H1 (cell line): ENCODE results near the gene RSAD2. TPM values are rescaled to one million over a fixed set of nuclear protein-coding genes. Genes with fewer than 3 reads are reported as not detected.

Experiments
- CTCF ChIA-PET: fragments of 300-600 bp; sonication (Branson Sonifier 250); formaldehyde crosslinking; loops from one replicate; lab custom pipeline; 2021; ENCODE audit not compliant: partially characterized antibody; lab: Charles Lee
- POLR2A ChIA-PET: fragments of 300-600 bp; sonication (Branson Sonifier 250); formaldehyde crosslinking; loops from one replicate; lab custom pipeline; 2021; ENCODE audit warnings: inconsistent platforms; ENCODE audit not compliant: partially characterized antibody; lab: Charles Lee
- DNase-seq, 2 experiments: peaks; one replicate each; pipeline versions ENCODE4 v3.0.0 to v3.0.0-alpha.2; 2010 to 2022; ENCODE audit warnings: low spot score in 2 of 2, low read depth in 1 of 2, mixed read lengths in 1 of 2
- FAIRE-seq: peaks from 2 replicates; lab custom pipeline; 2011; peaks lifted over from hg19 to GRCh38; lab: Jason Lieb, UNC
- H2AFZ ChIP-seq: 2 replicates; pipeline ENCODE4 v1.8.1; 2012; ENCODE audit warnings: low read length, inconsistent platforms
- H2AK5ac ChIP-seq: 2 replicates; pipeline ENCODE4 v1.6.1; 2013; ENCODE audit warnings: low read depth, low read length
- H2BK120ac ChIP-seq: replicated peaks from 2 replicates; pipeline ENCODE3; 2013; ENCODE audit warnings: low read depth, low read length, inconsistent platforms
- H2BK12ac ChIP-seq: 2 replicates; pipeline ENCODE4 v1.6.1; 2013; ENCODE audit warnings: low read depth, low read length
- H2BK15ac ChIP-seq: 2 replicates; pipeline ENCODE4 v1.6.1; 2013; ENCODE audit warnings: low read length
- H2BK20ac ChIP-seq: 2 replicates; pipeline ENCODE4 v1.6.1; 2013; ENCODE audit warnings: low read length
- H2BK5ac ChIP-seq: 2 replicates; pipeline ENCODE4 v1.6.1; 2013; ENCODE audit warnings: low read depth, low read length
- H3K14ac ChIP-seq: 2 replicates; pipeline ENCODE4 v1.6.1; 2013; ENCODE audit warnings: inconsistent platforms; ENCODE audit not compliant: insufficient read length
- H3K18ac ChIP-seq: 2 replicates; pipeline ENCODE4 v1.6.1; 2013; ENCODE audit warnings: low read length; ENCODE audit errors: extremely low read depth
- H3K23ac ChIP-seq: 2 replicates; pipeline ENCODE4 v1.6.1; 2013; ENCODE audit warnings: inconsistent platforms; ENCODE audit not compliant: insufficient read length
- H3K23me2 ChIP-seq: 2 replicates; pipeline ENCODE4 v1.6.1; 2013; ENCODE audit warnings: low read depth, low read length
- H3K27ac ChIP-seq: 2 replicates; pipeline ENCODE4 v1.6.1; 2011; ENCODE audit warnings: low read depth, low read length, inconsistent platforms
- H3K27me3 ChIP-seq, 4 experiments: replicated peaks in 1 of 4; 1 replicate in 1 of 4; 2 replicates in 3 of 4; pipeline versions ENCODE4 v1.6.1 to v1.8.1; 2011 to 2013; ENCODE audit warnings: low read length in 3 of 4, mild to moderate bottlenecking in 3 of 4, inconsistent platforms in 2 of 4, mixed read lengths in 2 of 4, moderate library complexity in 1 of 4; ENCODE audit not compliant: control insufficient read depth in 3 of 4, insufficient read depth in 3 of 4; ENCODE audit errors: extremely low read depth in 1 of 4
- H3K36me3 ChIP-seq, 4 experiments: 2 replicates each; pipeline versions ENCODE4 v1.6.1 to v1.8.1; 2011 to 2013; ENCODE audit warnings: mild to moderate bottlenecking in 4 of 4, low read length in 3 of 4, moderate library complexity in 2 of 4, control low read depth in 1 of 4, inconsistent platforms in 1 of 4; ENCODE audit not compliant: insufficient read depth in 4 of 4, control insufficient read depth in 2 of 4
- H3K4ac ChIP-seq: replicated peaks from 2 replicates; pipeline ENCODE3; 2013; ENCODE audit warnings: low read length, low read depth, mixed read lengths, inconsistent platforms; ENCODE audit not compliant: insufficient read length
- H3K4me1 ChIP-seq, 4 experiments: replicated peaks in 1 of 4; 1 replicate in 1 of 4; 2 replicates in 3 of 4; pipeline versions ENCODE4 v1.6.1 to v1.8.1; 2011 to 2013; ENCODE audit warnings: low read length in 3 of 4, inconsistent platforms in 2 of 4, mixed read lengths in 1 of 4; ENCODE audit not compliant: insufficient read depth in 4 of 4, control insufficient read depth in 3 of 4
- H3K4me2 ChIP-seq, 2 experiments: 2 replicates each; pipeline versions ENCODE4 v1.6.1 to v1.8.1; 2011 to 2013; ENCODE audit warnings: low read depth in 2 of 2, low read length in 2 of 2, control low read depth in 1 of 2, inconsistent platforms in 1 of 2, mild to moderate bottlenecking in 1 of 2; ENCODE audit not compliant: insufficient read depth in 1 of 2
- H3K4me3 ChIP-seq, 4 experiments: fragments of 200-600, 300-600 bp in 1 of 4; sonication (generic), shearing (Covaris generic), sonication (Bioruptor Twin) in 1 of 4; 2 replicates each; pipeline versions ENCODE4 v1.5.1 to v1.8.1; 2011 to 2016; ENCODE audit warnings: low read length in 4 of 4, low read depth in 3 of 4, control low read depth in 2 of 4, inconsistent platforms in 2 of 4, mild to moderate bottlenecking in 2 of 4, mixed read lengths in 1 of 4, moderate library complexity in 1 of 4; ENCODE audit not compliant: insufficient read depth in 2 of 4; ENCODE audit errors: extremely low read depth in 1 of 4
- H3K56ac ChIP-seq: replicated peaks from 2 replicates; pipeline ENCODE3; 2013; ENCODE audit warnings: low read depth, mild to moderate bottlenecking, mixed read lengths, low read length, inconsistent platforms; ENCODE audit not compliant: insufficient read length
- H3K79me1 ChIP-seq: 2 replicates; pipeline ENCODE4 v1.6.1; 2013; ENCODE audit warnings: low read depth, low read length, control low read depth
- H3K79me2 ChIP-seq, 2 experiments: 2 replicates each; pipeline versions ENCODE4 v1.6.1 to v1.8.1; 2012 to 2013; ENCODE audit warnings: low read length in 2 of 2, mild to moderate bottlenecking in 2 of 2, inconsistent platforms in 1 of 2; ENCODE audit not compliant: insufficient read depth in 2 of 2, control insufficient read depth in 1 of 2
- H3K9ac ChIP-seq, 4 experiments: replicated peaks in 1 of 4; 1 replicate in 1 of 4; 2 replicates in 3 of 4; pipeline versions ENCODE4 v1.6.1 to v1.8.1; 2011 to 2013; ENCODE audit warnings: low read depth in 3 of 4, low read length in 3 of 4, control low read depth in 2 of 4, mild to moderate bottlenecking in 2 of 4, moderate library complexity in 2 of 4, inconsistent platforms in 1 of 4; ENCODE audit errors: extremely low read depth in 1 of 4
- H3K9me3 ChIP-seq, 2 experiments: 2 replicates each; pipeline versions ENCODE4 v1.6.1 to v1.8.1; 2012 to 2013; ENCODE audit warnings: mild to moderate bottlenecking in 2 of 2, moderate library complexity in 2 of 2, control low read depth in 1 of 2, inconsistent platforms in 1 of 2, low read depth in 1 of 2, low read length in 1 of 2, mixed read lengths in 1 of 2; ENCODE audit not compliant: insufficient read depth in 2 of 2
- H4K20me1 ChIP-seq, 2 experiments: replicated peaks in 1 of 2; 2 replicates each; pipeline versions ENCODE3 to v1.8.1; 2011 to 2013; ENCODE audit warnings: inconsistent platforms in 2 of 2, low read length in 2 of 2, mild to moderate bottlenecking in 1 of 2; ENCODE audit not compliant: insufficient read depth in 2 of 2, control insufficient read depth in 1 of 2
- H4K5ac ChIP-seq: 2 replicates; pipeline ENCODE4 v1.6.1; 2013; ENCODE audit warnings: low read length, low read depth, mixed read lengths, inconsistent platforms; ENCODE audit not compliant: insufficient read length
- H4K8ac ChIP-seq: 2 replicates; pipeline ENCODE4 v1.8.0; 2013; ENCODE audit warnings: mild to moderate bottlenecking, moderate library complexity, low read length, inconsistent platforms; ENCODE audit not compliant: insufficient read depth; ENCODE audit errors: extremely low read depth
- H4K91ac ChIP-seq: replicated peaks from 2 replicates; pipeline ENCODE3; 2013; ENCODE audit warnings: low read length, mixed read lengths, inconsistent platforms; ENCODE audit not compliant: insufficient read length
- EGR1 ChIP-seq: IDR thresholded peaks from 2 replicates; pipeline ENCODE4 v1.6.1; 2011; ENCODE audit warnings: low read depth, low read length, borderline replicate concordance
- EP300 ChIP-seq, 2 experiments: IDR thresholded peaks; 1 replicate in 1 of 2; 2 replicates in 1 of 2; pipeline ENCODE4 v1.6.1; 2011 to 2012; ENCODE audit warnings: low read depth in 2 of 2, low read length in 2 of 2, mild to moderate bottlenecking in 2 of 2, borderline replicate concordance in 1 of 2, inconsistent platforms in 1 of 2, moderate library complexity in 1 of 2
- GABPA ChIP-seq: IDR thresholded peaks from 2 replicates; pipeline ENCODE4 v1.6.1; 2011; ENCODE audit warnings: mild to moderate bottlenecking, low read length, moderate library complexity, borderline replicate concordance; ENCODE audit not compliant: insufficient read depth
- HDAC2 ChIP-seq, 2 experiments: fragments of 300-600 bp in 1 of 2; sonication (generic) in 1 of 2; IDR thresholded peaks; 2 replicates each; pipeline ENCODE4 v1.6.1; 2011 to 2012; ENCODE audit warnings: low read depth in 2 of 2, low read length in 2 of 2, mild to moderate bottlenecking in 2 of 2, moderate library complexity in 2 of 2, borderline replicate concordance in 1 of 2, inconsistent platforms in 1 of 2
- KDM4A ChIP-seq: IDR thresholded peaks from one replicate; pipeline ENCODE4 v1.7.1; 2012; ENCODE audit warnings: low read depth, mild to moderate bottlenecking, moderate library complexity, low read length, inconsistent platforms; ENCODE audit not compliant: severe bottlenecking
- NRF1 ChIP-seq: IDR thresholded peaks from 2 replicates; pipeline ENCODE4 v1.6.1; 2011; ENCODE audit warnings: mild to moderate bottlenecking, low read depth, low read length, improper control_type of control experiment
- PHF8 ChIP-seq: fragments of 200-600 bp; sonication (generic); conservative IDR thresholded peaks from 2 replicates; pipeline ENCODE4 v1.7.1; 2012; ENCODE audit warnings: low read depth, mild to moderate bottlenecking, inconsistent platforms, low read length, moderate library complexity
- SP2 ChIP-seq: IDR thresholded peaks from 2 replicates; pipeline ENCODE4 v1.6.1; 2012; ENCODE audit warnings: mild to moderate bottlenecking, low read length, inconsistent platforms
- SP4 ChIP-seq: IDR thresholded peaks from 2 replicates; pipeline ENCODE4 v1.6.1; 2012; ENCODE audit warnings: low read length, inconsistent platforms
- SUZ12 ChIP-seq: fragments of 200-600 bp; sonication (generic); IDR thresholded peaks from 2 replicates; pipeline ENCODE4 v1.6.1; 2012; ENCODE audit warnings: mild to moderate bottlenecking, inconsistent platforms, low read length, moderate library complexity, mixed read lengths
- TAF1 ChIP-seq: IDR thresholded peaks from 2 replicates; pipeline ENCODE4 v1.6.1; 2011; ENCODE audit warnings: mild to moderate bottlenecking, low read depth, low read length
- TCF12 ChIP-seq: IDR thresholded peaks from 2 replicates; pipeline ENCODE4 v1.6.1; 2011; ENCODE audit warnings: low read depth, mild to moderate bottlenecking, low read length
- TEAD4 ChIP-seq: IDR thresholded peaks from 2 replicates; pipeline ENCODE4 v1.6.1; 2012; ENCODE audit warnings: low read depth, low read length, inconsistent platforms, mixed read lengths
- WGBS, 2 experiments: shearing (Covaris generic) in 1 of 2; methylation state at CpG; one replicate each; pipeline versions ENCODE4 v1.1.6 to v1.1.7; 2013 to 2015; ENCODE audit warnings: low lambda C conversion rate in 2 of 2, mixed read lengths in 2 of 2, inconsistent platforms in 1 of 2, low coverage in 1 of 2, missing lambda C conversion rate in 1 of 2; ENCODE audit not compliant: insufficient replicate concordance in 2 of 2, insufficient coverage in 1 of 2, insufficient read length in 1 of 2; ENCODE audit errors: extremely low coverage in 1 of 2, missing lambda C conversion rate in 1 of 2; 5-methylcytosine and 5-hydroxymethylcytosine counted together
- polyA plus RNA-seq, 7 experiments: library from polyadenylated mRNA; depleted of rRNA in 3 of 7; stranded (reverse) in 5 of 7; unstranded in 2 of 7; fragments of >200 nt in 5 of 7; fragments of 200-250 nt in 2 of 7; gene quantifications; 1 replicate in 5 of 7; 2 replicates in 1 of 7; 4 replicates in 1 of 7; pipeline versions ENCODE4 v1.2.1 to v1.2.3, GENCODE V29; 2011 to 2013; ENCODE audit warnings: missing spikeins in 2 of 7, mixed read lengths in 2 of 7
- total RNA-seq: library from RNA; stranded (reverse); fragmentation: NEBNext Ultra II Directional; extraction: Animal tissue kit (Norgen Biotek cat#: 25700); gene quantifications from 2 replicates; pipeline ENCODE4 v1.2.1, GENCODE V29; 2021
- TF ChIP-seq, protein P1 (sequence below): IDR thresholded peaks from 2 replicates; pipeline ENCODE4 v1.6.1; 2012; ENCODE audit warnings: inconsistent platforms

The RSAD2 gene
- total and polyA plus RNA-seq, 2 of the 8 experiments (the other 6 are each of a cell fraction or from before 2014, with no cell fraction given): not detected

DNA sequence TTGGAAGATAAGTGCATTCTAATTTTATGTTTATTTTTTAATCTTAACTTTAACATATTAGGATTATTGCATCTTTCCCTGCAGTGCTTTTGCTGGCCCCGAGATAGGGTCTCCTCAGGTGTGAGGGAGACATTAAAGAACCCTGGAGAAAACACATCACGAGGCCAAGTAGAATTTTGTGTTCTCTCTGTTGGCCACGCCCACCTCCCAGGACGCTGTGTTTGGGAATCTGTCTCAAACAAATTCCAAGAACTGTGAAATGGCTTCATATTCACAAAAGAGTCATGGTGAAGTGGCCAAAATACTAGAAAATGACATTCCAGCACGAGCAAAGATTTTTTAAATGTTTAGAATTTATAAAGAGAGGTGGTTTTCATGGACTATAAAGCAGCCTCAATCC lies 67.0 kb downstream of the RSAD2 start:
- no peak overlapping the region for H2BK20ac ChIP-seq
- no peaks in the 10 kb centered on the region for H3K79me2 ChIP-seq
- no peak overlapping the region for H2BK15ac ChIP-seq
- H3K18ac ChIP-seq: no peak overlapping the region
- H3K9ac ChIP-seq: no peak overlapping the region
- no peak overlapping the region for H3K56ac ChIP-seq
- no peaks in the 10 kb centered on the region for H3K27me3 ChIP-seq
- DNase-seq (no peak), FAIRE-seq (no peak)
- H3K79me1 ChIP-seq: 0 out of 2 replicates have a peak, but pooled peaks cover 2% of the 10 kb centered on the region
- no peak overlapping the region for H4K5ac ChIP-seq
- H3K23ac ChIP-seq: no peak overlapping the region
- H2BK12ac ChIP-seq: no peak overlapping the region
- no peak overlapping the region for H2BK5ac ChIP-seq
- no peak overlapping the region for H3K14ac ChIP-seq
- 85% methylated on average over 5 of the region's 5 CpGs; no CpG with 5 or more reads in 1 of the 2 experiments for WGBS, 2 experiments
- no peaks in the 10 kb centered on the region for H3K23me2 ChIP-seq
- no peak overlapping the region for H2AFZ ChIP-seq
- H2AK5ac ChIP-seq: no peak overlapping the region
- no peak overlapping the region for H3K4me3 ChIP-seq
- H4K91ac ChIP-seq: no peak overlapping the region
- H4K20me1 ChIP-seq: peaks cover 2 to 3% of the 10 kb centered on the region in 2 experiments
- no peak for TF ChIP-seq TEAD4
- TF ChIP-seq TAF1: no peak
- no peak for TF ChIP-seq PHF8
- TF ChIP-seq SP4: no peak
- no peak for TF ChIP-seq EGR1
- no peak for TF ChIP-seq SUZ12
- no peak for TF ChIP-seq HDAC2 (IDR thresholded peaks at IDR 0.05; ENCODE audit: borderline replicate concordance in 1 of 2, low read depth in 2 of 2, low read length in 2 of 2)
- TF ChIP-seq NRF1: no peak
- TF ChIP-seq GABPA: no peak
- no peak for TF ChIP-seq KDM4A
- TF ChIP-seq, protein P1, sequence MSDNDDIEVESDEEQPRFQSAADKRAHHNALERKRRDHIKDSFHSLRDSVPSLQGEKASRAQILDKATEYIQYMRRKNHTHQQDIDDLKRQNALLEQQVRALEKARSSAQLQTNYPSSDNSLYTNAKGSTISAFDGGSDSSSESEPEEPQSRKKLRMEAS: no peak
- no peak for TF ChIP-seq EP300 (IDR thresholded peaks at IDR 0.05; ENCODE audit: borderline replicate concordance in 1 of 2, low read depth in 2 of 2, low read length in 2 of 2)
- no peak for TF ChIP-seq SP2
- TF ChIP-seq TCF12: no peak
- H3K4me1 ChIP-seq: peaks cover 0 to 2% (median 0%) of the 10 kb centered on the region in 4 experiments; a peak in 3 of 7 replicates
- no peak overlapping the region for H3K4me2 ChIP-seq
- no peaks in the 10 kb centered on the region; a peak in 1 of 8 replicates for H3K36me3 ChIP-seq
- no peak overlapping the region for H4K8ac ChIP-seq
- POLR2A ChIA-PET: no interaction called here
- no peaks in the 10 kb centered on the region for H3K9me3 ChIP-seq
- no peak overlapping the region for H3K4ac ChIP-seq
- no peak overlapping the region for H2BK120ac ChIP-seq
- CTCF ChIA-PET: interaction anchor here (0.6 to 1.2 kb wide), 3 partner anchors 8 to 86 kb away, joined by 3 to 4 read pairs (median 4); no protein-coding TSS in a partner anchor
- no peak overlapping the region for H3K27ac ChIP-seq
